HG02623 (cell line): Measurements from ENCODE around the gene HHIPL1.

Source experiments
- ATAC-seq: cut with Tn5 transposase; IDR thresholded peaks from one replicate; pipeline ENCODE4 v1.9.1; 2021; ENCODE audit warnings: moderate library complexity; ENCODE audit not compliant: unreplicated experiment

Gene HHIPL1

GRCh38 chr14:99644723-99645544, at the start of gene HHIPL1:
HHIPL1 (plus strand) TSS chr14:99645129; CDS start chr14:99645208, 79 bp downstream.
- no peak for ATAC-seq

GRCh38 chr14:99595524-99595923, 49.4 kb upstream of the HHIPL1 start:
- no peak for ATAC-seq

- no peak for ATAC-seq
Observed at GRCh38 chr14:99596071-99596627, 48.8 kb upstream of the HHIPL1 start.

- ATAC-seq = no peak
Observed at GRCh38 chr14:99596772-99597171, 48.2 kb upstream of the HHIPL1 start.

- ATAC-seq = no peak
Observed at GRCh38 chr14:99597911-99598600, 46.9 kb upstream of the HHIPL1 start.

- ATAC-seq = no peak
Observed at GRCh38 chr14:99598774-99599173, 46.2 kb upstream of the HHIPL1 start.

- no peak for ATAC-seq
Observed at GRCh38 chr14:99599393-99599792, 45.5 kb upstream of the HHIPL1 start.

- ATAC-seq = no peak
Observed at GRCh38 chr14:99600232-99600888, 44.6 kb upstream of the HHIPL1 start.

- ATAC-seq = no peak
Observed at GRCh38 chr14:99601361-99601831, 43.5 kb upstream of the HHIPL1 start.

GRCh38 chr14:99602054-99602787, 42.7 kb upstream of the HHIPL1 start:
- ATAC-seq = no peak

- ATAC-seq = no peak
Observed at GRCh38 chr14:99602788-99603415, 42.0 kb upstream of the HHIPL1 start.

- ATAC-seq = no peak
Observed at GRCh38 chr14:99603471-99604277, 41.3 kb upstream of the HHIPL1 start, which contains the start of gene CCDC85C. CCDC85C (minus strand) TSS chr14:99604207; CDS start chr14:99603959, 248 bp downstream.

GRCh38 chr14:99604278-99604765, 40.6 kb upstream of the HHIPL1 start:
- peak; percentile 87 for ATAC-seq

GRCh38 chr14:99604766-99605298, 40.1 kb upstream of the HHIPL1 start:
- no peak for ATAC-seq

GRCh38 chr14:99605299-99605961, 39.5 kb upstream of the HHIPL1 start:
- ATAC-seq = no peak

GRCh38 chr14:99606359-99606758, 38.6 kb upstream of the HHIPL1 start:
- no peak for ATAC-seq

- ATAC-seq = no peak
Observed at GRCh38 chr14:99608591-99608990, 36.3 kb upstream of the HHIPL1 start.
